Cardiac muscle cell (in vitro differentiated cells and primary cell): ENCODE measurements around the gene USP4. TPM values are rescaled to one million over a fixed set of nuclear protein-coding genes. Genes with fewer than 3 reads are reported as not detected.

Experiments
- DNase-seq, 2 donors: peaks; one replicate each; pipeline versions ENCODE4 v3.0.0 to v3.0.0-alpha.2; 2010 to 2017; ENCODE audit warnings: low read depth in 1 of 2, low spot score in 1 of 2
- H3K27ac ChIP-seq: fragments of 200-600 bp; sonication (generic); 2 replicates; pipeline ENCODE4 v1.5.1; 2016
- H3K27me3 ChIP-seq: fragments of 200-600 bp; sonication (generic); 2 replicates; pipeline ENCODE4 v1.6.0; 2016; ENCODE audit warnings: control low read depth
- H3K36me3 ChIP-seq: fragments of 200-600 bp; sonication (generic); 2 replicates; pipeline ENCODE4 v1.5.1; 2016; ENCODE audit warnings: control low read depth
- H3K4me1 ChIP-seq: fragments of 200-600 bp; sonication (generic); 2 replicates; pipeline ENCODE4 v1.8.1; 2017; ENCODE audit warnings: low read depth, mild to moderate bottlenecking, mixed run types
- H3K4me3 ChIP-seq: fragments of 200-600 bp; sonication (generic); 2 replicates; pipeline ENCODE4 v1.5.1; 2016; ENCODE audit warnings: mild to moderate bottlenecking
- H3K9me3 ChIP-seq: fragments of 200-600 bp; sonication (generic); 2 replicates; pipeline ENCODE4 v1.5.1; 2017; ENCODE audit warnings: low read depth, mild to moderate bottlenecking, control low read depth
- CTCF ChIP-seq: IDR thresholded peaks from 2 replicates; pipeline ENCODE4 v1.5.1; 2012; ENCODE audit warnings: low read depth, mild to moderate bottlenecking, low read length
- polyA plus RNA-seq: library from polyadenylated mRNA; unstranded; fragments of >200 nt; fragmentation: Nextera tagmentation; extraction: Ambion mirVana; gene quantifications from 2 replicates; pipeline ENCODE4 v1.2.1, GENCODE V29; 2016
- total RNA-seq: library from RNA; depleted of rRNA; stranded (reverse); fragments of >200 nt; gene quantifications from 2 replicates; pipeline ENCODE4 v1.2.3, GENCODE V29; 2016

The USP4 gene
- total and polyA plus RNA-seq, 2 experiments from 2014 or later = 22.7 to 30.1 TPM

GRCh38 chr3:49385617-49386016 lies 45.8 kb upstream of the USP4 start:
- no peak overlapping the region for H3K4me3 ChIP-seq

DNA sequence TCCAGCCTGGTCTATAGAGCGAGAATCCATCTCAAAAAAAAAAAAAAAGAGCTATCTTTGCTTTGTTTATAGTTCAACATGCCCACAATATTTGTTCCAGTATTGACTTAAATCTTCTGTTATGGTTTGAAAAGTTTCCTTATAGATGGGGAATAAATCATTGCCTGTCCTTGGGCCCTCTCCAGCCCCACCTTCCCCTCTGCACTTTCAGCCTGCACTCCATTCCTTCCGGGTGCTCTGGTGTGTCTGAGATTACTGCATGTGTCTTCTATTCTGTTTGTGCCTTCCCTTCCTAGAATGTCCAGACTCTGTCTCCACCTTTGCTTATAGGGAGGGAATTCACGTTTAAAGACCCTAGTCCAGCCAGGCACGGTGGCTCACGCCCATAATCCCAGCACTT lies 43.5 kb upstream of the USP4 start:
- H3K4me1 ChIP-seq = peaks cover 3% of the 10 kb centered on the region
- no peaks in the 10 kb centered on the region for H3K36me3 ChIP-seq
- no peak for DNase-seq
- no peaks in the 10 kb centered on the region for H3K9me3 ChIP-seq
- no peak overlapping the region for H3K4me3 ChIP-seq
- TF ChIP-seq CTCF = no peak
- no peaks in the 10 kb centered on the region for H3K27me3 ChIP-seq
- no peak overlapping the region for H3K27ac ChIP-seq

More at GRCh38 chr3:49385617-49386016, 45.8 kb upstream of the USP4 start:
- peaks cover 6% of the 10 kb centered on the region for H3K4me1 ChIP-seq
- H3K36me3 ChIP-seq = no peaks in the 10 kb centered on the region
- H3K9me3 ChIP-seq = no peaks in the 10 kb centered on the region
- no peak overlapping the region for H3K27ac ChIP-seq
- DNase-seq = no peak
- no peak for TF ChIP-seq CTCF
- no peaks in the 10 kb centered on the region for H3K27me3 ChIP-seq

- H3K27ac ChIP-seq = peak overlapping the region; percentile 28
- peak in 1 of 2 donors; percentile 88 for DNase-seq
- H3K36me3 ChIP-seq = peaks cover 15% of the 10 kb centered on the region
- no peak for TF ChIP-seq CTCF
- no peaks in the 10 kb centered on the region for H3K27me3 ChIP-seq
- H3K4me3 ChIP-seq = no peak overlapping the region
- no peaks in the 10 kb centered on the region for H3K9me3 ChIP-seq
- no peaks in the 10 kb centered on the region for H3K4me1 ChIP-seq
Measured at GRCh38 chr3:49378249-49378895, 38.5 kb upstream of the USP4 start.

DNA sequence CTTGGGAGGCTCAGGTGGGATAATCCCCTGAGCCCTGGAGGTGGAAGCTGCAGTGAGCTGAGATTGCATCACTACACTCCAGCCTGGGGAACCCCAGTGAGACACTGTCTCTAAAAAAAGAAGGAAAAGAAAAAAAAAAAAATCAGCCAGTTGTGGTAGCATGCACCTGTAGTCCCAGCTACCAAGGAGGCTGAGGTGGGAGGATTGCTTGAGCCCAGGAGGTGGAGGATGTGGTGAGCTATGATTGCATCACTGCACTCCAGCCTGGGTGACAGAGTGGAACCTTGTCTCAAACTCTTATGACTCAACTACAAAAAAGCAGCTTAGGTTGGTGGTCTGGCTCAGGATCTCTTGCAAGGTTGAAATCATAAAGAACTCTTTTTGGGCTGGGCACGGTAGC lies 37.6 kb upstream of the USP4 start:
- Histone ChIP-seq H3K27ac (no peak overlapping the region), H3K27me3 (no peaks in the 10 kb centered on the region), H3K36me3 (peaks cover 19% of the 10 kb centered on the region), H3K4me3 (no peak overlapping the region), H3K4me1 (no peaks in the 10 kb centered on the region), H3K9me3 (no peaks in the 10 kb centered on the region)
- no peak for TF ChIP-seq CTCF
- DNase-seq = peak in 1 of 2 donors; percentile 55

- peaks cover 31% of the 10 kb centered on the region for H3K36me3 ChIP-seq
- no peak overlapping the region for H3K27ac ChIP-seq
- TF ChIP-seq CTCF = no peak
- no peaks in the 10 kb centered on the region for H3K27me3 ChIP-seq
- DNase-seq = no peak
- H3K9me3 ChIP-seq = no peaks in the 10 kb centered on the region
- H3K4me1 ChIP-seq = no peaks in the 10 kb centered on the region
- H3K4me3 ChIP-seq = no peak overlapping the region
Measured at GRCh38 chr3:49371946-49372345, 32.1 kb upstream of the USP4 start.
